Lung (tissue), 12 donors: ENCODE data around the gene CMBL. TPM values are rescaled to one million over a fixed set of nuclear protein-coding genes. Genes with fewer than 3 reads are reported as not detected.
A peak's percentile ranks its signal among the peaks of the same experiment; 100 is the strongest.
"Not testable (repeated sequence)": the region's sequence is repeated elsewhere in the genome, so short reads cannot be mapped to it uniquely, and the experiment has no call there.

Experiments
- ATAC-seq: fragments of 200-7000 bp; cut with Tn5 transposase; one replicate; pipeline ENCODE4 v1.9.1; 2020; ENCODE audit warnings: moderate number of reproducible peaks; ENCODE audit not compliant: insufficient read depth, low FRiP score
- DNase-seq, 3 donors: peaks; one replicate each; pipeline ENCODE4 v3.0.0-alpha.2; 2013 to 2017
- H3K27ac ChIP-seq, 2 donors: one replicate each; pipeline ENCODE4 v1.5.1; 2013; ENCODE audit warnings: mild to moderate bottlenecking in 2 of 2, moderate library complexity in 2 of 2, control low read depth in 1 of 2, inconsistent platforms in 1 of 2, low read depth in 1 of 2, low read length in 1 of 2
- H3K27me3 ChIP-seq, 3 donors: one replicate each; pipeline ENCODE4 v1.5.1; 2013; ENCODE audit warnings: low read length in 2 of 3; ENCODE audit not compliant: control insufficient read depth in 3 of 3, insufficient read depth in 3 of 3
- H3K36me3 ChIP-seq, 4 donors: one replicate each; pipeline ENCODE4 v1.5.1; 2013; ENCODE audit warnings: low read length in 4 of 4, mild to moderate bottlenecking in 1 of 4, moderate library complexity in 1 of 4; ENCODE audit not compliant: control insufficient read depth in 4 of 4, insufficient read depth in 4 of 4
- H3K4me1 ChIP-seq, 5 donors: one replicate each; pipeline ENCODE4 v1.5.1; 2013; ENCODE audit warnings: low read length in 5 of 5, mild to moderate bottlenecking in 2 of 5, moderate library complexity in 1 of 5; ENCODE audit not compliant: control insufficient read depth in 5 of 5, insufficient read depth in 5 of 5
- H3K4me3 ChIP-seq: one replicate; pipeline ENCODE4 v1.5.1; 2013; ENCODE audit warnings: mild to moderate bottlenecking, control low read depth, moderate library complexity
- H3K9ac ChIP-seq, 2 donors: one replicate each; pipeline ENCODE4 v1.5.1; 2013; ENCODE audit warnings: low read length in 2 of 2, control low read depth in 1 of 2; ENCODE audit not compliant: insufficient read depth in 1 of 2
- H3K9me3 ChIP-seq, 4 donors: one replicate each; pipeline ENCODE4 v1.5.1; 2013; ENCODE audit warnings: low read length in 3 of 4, mild to moderate bottlenecking in 1 of 4, moderate library complexity in 1 of 4; ENCODE audit not compliant: control insufficient read depth in 4 of 4, insufficient read depth in 3 of 4
- WGBS, 2 donors: extraction: QIAGEN DNeasy Blood & Tissue Kit; methylation state at CpG; one replicate each; pipeline ENCODE4 v1.1.7; 2013; 5-methylcytosine and 5-hydroxymethylcytosine counted together
- polyA plus RNA-seq, 2 donors: library from polyadenylated mRNA; stranded (reverse); fragments of 200-250 nt; gene quantifications; one replicate each; pipeline ENCODE4 v1.2.1, GENCODE V29; 2013
- total RNA-seq, 2 donors: library from RNA; depleted of rRNA in 1 of 2; stranded (reverse); fragments of >200 nt in 1 of 2; gene quantifications; one replicate each; pipeline ENCODE4 v1.2.1, GENCODE V29; 2014 to 2021
- TF ChIP-seq, protein P1 (sequence below): IDR thresholded peaks from 2 replicates; pipeline ENCODE4 v1.5.1; 2012; ENCODE audit warnings: mild to moderate bottlenecking; ENCODE audit errors: control extremely low read depth, extremely low read depth
- donor health status: control.
- donor health status: control.
- donor health status: Bipolar disorder and iron deficiency.
- donor health status: healthy.
- donor health status: DM: yes; HTN: yes; CAD: no.

Gene CMBL
- total and polyA plus RNA-seq, 4 donors = 8.1 to 15.9 (median 12.9) TPM

DNA sequence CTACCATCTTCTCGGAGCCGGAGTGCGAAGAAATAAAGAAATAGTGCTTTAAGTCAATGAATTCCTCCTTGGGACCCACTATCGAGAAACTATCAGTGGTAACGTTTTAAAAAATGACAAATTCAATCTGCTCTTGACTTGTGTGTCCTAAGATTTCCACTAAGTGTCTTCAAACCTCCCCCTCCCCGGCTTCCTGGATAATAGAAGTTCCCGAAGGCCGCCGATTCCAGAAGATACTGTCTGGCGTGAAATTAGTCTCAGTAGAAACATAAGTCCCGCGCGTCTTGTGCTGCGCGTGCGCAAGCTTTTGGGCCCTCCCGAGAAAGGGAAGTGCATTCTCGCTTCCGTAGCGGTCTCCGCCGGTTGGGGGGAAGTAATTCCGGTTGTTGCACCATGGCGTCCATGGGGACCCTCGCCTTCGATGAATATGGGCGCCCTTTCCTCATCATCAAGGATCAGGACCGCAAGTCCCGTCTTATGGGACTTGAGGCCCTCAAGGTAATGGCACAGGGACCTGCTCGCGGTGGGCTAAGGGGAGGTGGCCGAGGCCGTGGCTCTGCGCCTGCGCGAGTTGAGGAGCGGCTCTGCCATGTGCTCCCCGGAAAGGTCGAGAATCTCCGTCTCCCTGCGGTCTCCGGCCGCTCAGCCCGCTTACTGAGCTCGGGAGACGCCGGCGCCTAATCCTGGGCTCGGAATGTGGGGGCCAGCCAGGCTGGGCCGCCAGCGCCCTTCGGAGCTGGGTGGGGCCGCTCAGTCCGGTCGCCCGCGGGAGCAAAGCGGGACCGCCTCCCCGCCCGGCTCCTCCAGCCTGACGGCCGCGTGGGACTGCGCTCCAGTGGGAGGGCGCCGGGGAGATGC lies 57.5 kb downstream of the CMBL start, which contains the start of gene CCT5:
Gene CCT5, plus strand, starts transcription at position 333 of the 858 bp plus-strand sequence. Its CDS starts 61 bp downstream, at position 394.
- 0% methylated on average over 60 to 67 of the region's 67 CpGs for WGBS, 2 donors
- TF ChIP-seq, protein P1, sequence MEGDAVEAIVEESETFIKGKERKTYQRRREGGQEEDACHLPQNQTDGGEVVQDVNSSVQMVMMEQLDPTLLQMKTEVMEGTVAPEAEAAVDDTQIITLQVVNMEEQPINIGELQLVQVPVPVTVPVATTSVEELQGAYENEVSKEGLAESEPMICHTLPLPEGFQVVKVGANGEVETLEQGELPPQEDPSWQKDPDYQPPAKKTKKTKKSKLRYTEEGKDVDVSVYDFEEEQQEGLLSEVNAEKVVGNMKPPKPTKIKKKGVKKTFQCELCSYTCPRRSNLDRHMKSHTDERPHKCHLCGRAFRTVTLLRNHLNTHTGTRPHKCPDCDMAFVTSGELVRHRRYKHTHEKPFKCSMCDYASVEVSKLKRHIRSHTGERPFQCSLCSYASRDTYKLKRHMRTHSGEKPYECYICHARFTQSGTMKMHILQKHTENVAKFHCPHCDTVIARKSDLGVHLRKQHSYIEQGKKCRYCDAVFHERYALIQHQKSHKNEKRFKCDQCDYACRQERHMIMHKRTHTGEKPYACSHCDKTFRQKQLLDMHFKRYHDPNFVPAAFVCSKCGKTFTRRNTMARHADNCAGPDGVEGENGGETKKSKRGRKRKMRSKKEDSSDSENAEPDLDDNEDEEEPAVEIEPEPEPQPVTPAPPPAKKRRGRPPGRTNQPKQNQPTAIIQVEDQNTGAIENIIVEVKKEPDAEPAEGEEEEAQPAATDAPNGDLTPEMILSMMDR = no peak
- Histone ChIP-seq H3K9ac (peak within 1 kb of the TSS; percentile 93 to 98), H3K9me3 (no peaks in the 10 kb centered on the region), H3K4me1 (peaks cover 7 to 23% (median 11%) of the 10 kb centered on the region in 5 donors), H3K36me3 (peaks cover 5 to 8% (median 6%) of the 10 kb centered on the region in 4 donors), H3K27ac (peak within 1 kb of the TSS; percentile 92 to 99), H3K27me3 (no peaks in the 10 kb centered on the region), H3K4me3 (peak within 1 kb of the TSS; percentile 93)
- ATAC-seq = peak; percentile 88
- peak; percentile 95 to 99 (median 99) for DNase-seq

DNA sequence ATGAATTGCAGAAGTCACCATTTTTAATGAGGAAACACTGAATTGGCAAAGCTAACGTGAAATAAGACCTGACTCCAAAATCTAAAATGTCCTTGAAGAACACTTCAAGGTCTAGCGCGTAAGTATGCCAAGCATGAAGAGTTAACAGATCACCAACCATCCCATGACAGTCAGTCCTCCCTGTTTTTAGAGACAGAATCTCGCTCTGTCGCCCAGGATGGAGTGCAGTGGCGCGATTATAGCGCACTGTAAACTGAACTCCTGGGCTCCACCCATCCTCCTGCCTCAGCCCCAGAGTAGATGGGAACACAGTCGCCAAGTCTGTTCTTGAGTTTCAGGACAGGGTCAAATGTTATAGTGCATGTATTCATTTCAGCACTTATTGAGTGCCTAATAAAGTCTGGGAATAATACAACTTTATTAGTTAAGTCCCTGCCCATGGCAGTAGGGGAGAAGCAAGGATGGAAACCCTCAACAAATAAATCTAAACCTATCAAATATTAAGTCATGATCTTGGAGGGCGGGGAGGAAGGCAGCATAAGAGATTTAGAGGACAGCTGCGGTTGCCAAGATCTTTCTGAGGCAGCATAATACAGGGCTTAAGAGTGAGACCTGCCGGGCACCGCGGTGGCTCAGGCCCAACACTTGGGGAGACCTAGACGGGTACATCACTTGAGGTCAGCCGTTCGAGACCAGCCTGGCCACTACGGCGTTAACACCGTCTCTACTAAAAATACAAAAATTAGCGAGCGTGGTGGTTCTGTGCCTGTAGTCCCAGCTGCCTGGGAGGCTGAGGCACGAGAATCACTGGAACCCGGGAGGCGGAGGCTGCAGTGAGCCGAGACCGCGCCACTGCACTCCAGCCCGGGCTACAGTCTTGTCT lies 59.1 kb downstream of the CMBL start:
- no peak overlapping the region for H3K4me3 ChIP-seq
- TF ChIP-seq, protein P1 = no peak
- ATAC-seq = no peak
- peak overlapping the region; percentile 87 to 93 for H3K9ac ChIP-seq
- H3K27ac ChIP-seq = peak overlapping the region; percentile 90 to 99
- peaks cover 7 to 23% (median 11%) of the 10 kb centered on the region in 5 donors for H3K4me1 ChIP-seq
- WGBS, 2 donors = 61 to 66% methylated on average over 29 of the region's 29 CpGs
- DNase-seq = no peak
- no peaks in the 10 kb centered on the region for H3K27me3 ChIP-seq
- H3K9me3 ChIP-seq = no peaks in the 10 kb centered on the region
- peaks cover 0 to 5% (median 3%) of the 10 kb centered on the region in 4 donors for H3K36me3 ChIP-seq

- H3K4me3 ChIP-seq, H3K27ac ChIP-seq, H3K9me3 ChIP-seq, DNase-seq, ATAC-seq, H3K9ac ChIP-seq, H3K27me3 ChIP-seq, H3K36me3 ChIP-seq: not testable (repeated sequence)
- 92 to 95% methylated on average over 4 of the region's 4 CpGs for WGBS, 2 donors
- peaks cover 4 to 22% (median 11%) of the 10 kb centered on the region in 5 donors for H3K4me1 ChIP-seq
Measured at GRCh38 chr5:10247217-10247616, 60.5 kb downstream of the CMBL start.

DNA sequence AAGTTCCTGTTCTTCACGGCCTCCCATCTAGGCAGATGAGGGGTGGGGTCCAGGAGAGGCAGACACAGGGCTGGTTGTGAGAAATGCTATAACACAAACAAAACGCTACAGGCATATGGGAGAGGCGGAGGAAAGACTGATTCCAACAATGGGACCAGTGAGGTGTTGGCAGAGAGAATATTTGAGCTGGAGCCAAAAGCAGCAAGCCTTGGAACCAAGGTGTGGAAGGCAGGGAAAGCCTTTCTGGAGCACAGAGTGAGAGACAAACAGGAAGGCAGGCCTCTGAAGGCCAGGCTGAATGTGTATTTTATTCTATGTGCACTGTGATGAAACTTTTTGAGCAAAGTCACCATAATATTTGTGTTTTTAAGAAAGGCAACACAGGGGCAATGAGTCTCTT lies 60.9 kb downstream of the CMBL start:
- Histone ChIP-seq H3K27ac (no peak overlapping the region), H3K9me3 (no peaks in the 10 kb centered on the region), H3K9ac (no peak overlapping the region), H3K36me3 (no peaks in the 10 kb centered on the region), H3K4me3 (no peak overlapping the region), H3K27me3 (no peaks in the 10 kb centered on the region), H3K4me1 (peaks cover 2 to 18% (median 8%) of the 10 kb centered on the region in 5 donors)
- ATAC-seq (no peak), DNase-seq (no peak)
- 81 to 91% methylated on average over 3 of the region's 3 CpGs for WGBS, 2 donors
- TF ChIP-seq, protein P1 = no peak
